Inferior parietal cortex (tissue), 1 donor: ENCODE data around the gene KRT13.
A peak's percentile ranks its signal among the peaks of the same experiment; 100 is the strongest.
"Not testable (repeated sequence)": the region's sequence is repeated elsewhere in the genome, so short reads cannot be mapped to it uniquely, and the experiment has no call there.

ENCODE experiments used
- DNase-seq: peaks from one replicate; pipeline ENCODE4 v3.0.0-alpha.2; 2016; ENCODE audit errors: extremely low spot score

KRT13 gene

DNA sequence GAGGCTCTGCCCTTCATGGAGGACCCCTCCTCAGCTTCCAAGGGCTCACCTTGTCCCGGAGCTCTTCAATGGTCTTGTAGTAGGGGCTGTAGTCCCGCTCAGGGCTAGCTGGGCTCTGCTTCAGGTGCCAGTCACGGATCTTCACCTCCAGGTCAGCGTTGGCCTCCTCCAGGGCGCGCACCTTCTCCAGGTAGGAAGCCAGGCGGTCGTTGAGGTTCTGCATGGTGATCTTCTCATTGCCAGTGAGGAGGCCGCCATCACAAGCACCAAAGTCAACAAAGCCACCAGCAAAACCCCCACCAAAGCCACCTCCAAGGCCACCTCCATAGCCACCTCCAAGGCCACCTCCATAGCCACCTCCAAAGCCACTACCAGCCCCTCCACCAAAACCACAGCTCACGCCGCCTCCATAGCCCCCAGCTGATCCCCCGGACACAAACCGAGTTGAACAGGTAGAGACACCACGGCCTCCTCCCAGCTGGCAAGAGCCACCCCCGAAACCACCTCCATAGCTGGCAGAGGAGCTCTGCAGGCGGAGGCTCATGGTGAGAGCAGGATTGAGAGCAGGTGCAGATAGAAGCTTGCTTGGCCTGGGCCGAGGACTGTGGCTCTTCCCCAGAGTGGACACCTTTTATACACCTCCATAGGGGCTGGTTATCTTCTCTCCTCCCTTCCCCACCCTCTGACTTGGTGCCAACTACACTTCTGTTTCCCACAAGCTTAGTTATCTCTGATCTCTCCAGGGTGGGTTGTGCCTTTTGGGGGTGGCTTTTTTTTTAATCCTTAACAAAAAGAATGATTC, at the start of gene KRT13:
Gene KRT13, minus strand, starts transcription at position 606 of the 802 bp plus-strand sequence. Its CDS starts 62 bp downstream, at position 544.
- DNase-seq, result no peak

DNA sequence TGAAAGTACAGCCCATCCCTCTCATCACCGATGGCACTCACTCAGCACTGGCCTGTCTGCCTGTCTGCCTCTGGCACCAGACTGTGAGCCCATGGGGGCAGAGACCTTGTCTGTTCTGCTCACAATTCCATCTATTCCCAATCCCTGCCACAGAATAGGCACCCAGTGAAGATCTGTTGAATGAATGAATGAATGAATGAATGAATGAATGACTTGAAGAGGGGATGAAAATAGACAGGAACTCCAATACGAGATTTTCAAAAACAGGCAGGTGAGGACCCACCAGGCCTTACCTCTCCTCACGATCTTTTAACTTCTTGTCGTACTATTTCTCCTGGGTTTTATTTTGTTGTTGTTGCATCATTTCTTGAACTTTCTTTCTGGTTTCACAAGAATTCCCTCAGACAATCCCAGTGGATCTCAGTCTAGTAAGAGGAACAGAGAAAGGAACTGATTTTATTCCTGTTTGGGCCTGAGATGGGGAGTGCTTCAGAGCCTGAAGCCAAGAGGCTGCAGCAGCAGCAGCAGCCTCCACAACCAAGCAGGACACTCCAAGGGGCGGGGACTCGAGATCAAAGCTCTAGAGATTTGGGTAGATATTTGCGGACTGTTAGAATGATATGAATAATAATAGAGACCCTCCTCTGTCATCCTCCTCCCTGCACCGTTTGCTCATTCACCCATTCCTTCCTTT, 48.7 kb upstream of the KRT13 start:
- DNase-seq, result no peak

DNA sequence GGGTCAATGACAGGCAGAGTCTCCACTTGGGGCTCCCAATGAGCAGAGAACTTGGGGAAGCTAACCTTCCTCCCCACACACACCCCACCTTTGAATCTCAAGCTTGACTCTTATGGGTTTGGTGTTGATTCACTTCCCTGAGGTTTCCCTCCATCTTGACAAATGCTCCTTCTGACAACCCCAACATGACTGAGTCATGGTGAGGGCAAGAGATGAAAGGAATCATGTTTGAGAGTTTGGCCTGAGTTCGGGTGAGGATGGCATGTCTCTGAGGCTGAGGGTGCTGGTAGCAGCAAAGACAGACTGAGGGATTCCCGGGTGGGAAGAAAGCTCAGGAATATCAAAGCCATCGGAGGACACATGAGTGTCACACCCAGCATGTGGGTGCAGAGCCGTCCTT, 47.8 kb upstream of the KRT13 start:
- DNase-seq, result no peak

DNA sequence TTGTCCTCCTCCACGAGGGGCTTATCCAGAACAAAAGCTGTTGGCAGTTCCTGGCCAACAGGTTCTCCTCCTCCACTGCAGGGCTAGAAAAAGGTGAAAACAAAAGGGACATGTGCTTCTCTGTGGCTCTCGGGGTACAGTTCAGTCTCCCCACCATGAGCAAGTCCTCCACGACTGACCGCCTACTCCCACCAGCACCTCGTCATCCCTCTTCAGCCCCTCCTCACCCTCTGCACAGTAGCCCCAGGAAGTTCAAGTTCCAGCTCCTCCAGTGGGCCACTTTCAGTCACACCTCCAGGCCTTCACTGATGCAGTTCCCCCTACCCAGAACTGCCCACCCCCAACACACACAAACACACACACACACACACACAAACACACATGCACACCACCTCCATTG, 47.0 kb upstream of the KRT13 start:
- no peak for DNase-seq

DNA sequence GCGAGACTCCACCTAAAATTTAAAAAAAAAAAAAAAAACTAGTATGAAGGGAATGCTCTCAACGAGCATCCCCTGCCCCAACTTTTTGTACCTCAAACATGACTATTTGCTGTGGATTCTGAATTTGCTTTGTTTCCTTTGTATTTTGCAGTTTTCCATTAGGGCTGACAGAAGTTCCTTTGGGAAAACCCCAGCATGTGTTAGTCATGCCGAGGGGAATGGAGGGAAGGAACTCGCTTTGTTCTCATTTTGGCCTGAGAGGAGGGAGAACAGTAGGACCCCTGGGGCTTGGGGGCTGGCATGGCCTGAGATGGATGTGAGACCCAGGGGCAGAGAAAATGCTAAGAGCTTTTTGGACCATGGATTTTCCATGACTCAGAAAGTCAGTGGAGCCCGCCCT, 46.0 kb upstream of the KRT13 start:
- no peak for DNase-seq

DNA sequence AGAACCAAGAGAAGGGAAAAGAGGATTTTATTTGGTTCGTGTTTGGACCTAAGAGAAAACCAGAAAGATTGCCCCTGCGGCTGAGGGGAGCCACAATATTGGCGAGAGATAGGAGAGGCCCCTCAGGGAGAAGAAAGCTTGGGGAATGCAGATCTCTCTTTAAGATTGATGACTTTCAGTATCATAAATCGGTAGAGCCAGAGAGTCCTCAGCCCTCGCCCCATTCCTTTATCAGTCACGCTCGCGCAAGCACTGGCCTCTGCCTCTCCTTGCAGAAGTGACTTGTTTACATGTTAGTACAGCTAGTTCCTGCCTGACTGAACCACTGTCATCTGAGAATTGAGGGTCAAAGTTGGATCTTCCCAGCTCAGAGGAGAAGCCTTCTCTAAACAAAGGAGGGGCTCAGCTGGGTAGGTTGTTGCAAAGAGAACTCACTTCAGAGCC, 44.2 kb upstream of the KRT13 start:
- DNase-seq, result no peak

DNA sequence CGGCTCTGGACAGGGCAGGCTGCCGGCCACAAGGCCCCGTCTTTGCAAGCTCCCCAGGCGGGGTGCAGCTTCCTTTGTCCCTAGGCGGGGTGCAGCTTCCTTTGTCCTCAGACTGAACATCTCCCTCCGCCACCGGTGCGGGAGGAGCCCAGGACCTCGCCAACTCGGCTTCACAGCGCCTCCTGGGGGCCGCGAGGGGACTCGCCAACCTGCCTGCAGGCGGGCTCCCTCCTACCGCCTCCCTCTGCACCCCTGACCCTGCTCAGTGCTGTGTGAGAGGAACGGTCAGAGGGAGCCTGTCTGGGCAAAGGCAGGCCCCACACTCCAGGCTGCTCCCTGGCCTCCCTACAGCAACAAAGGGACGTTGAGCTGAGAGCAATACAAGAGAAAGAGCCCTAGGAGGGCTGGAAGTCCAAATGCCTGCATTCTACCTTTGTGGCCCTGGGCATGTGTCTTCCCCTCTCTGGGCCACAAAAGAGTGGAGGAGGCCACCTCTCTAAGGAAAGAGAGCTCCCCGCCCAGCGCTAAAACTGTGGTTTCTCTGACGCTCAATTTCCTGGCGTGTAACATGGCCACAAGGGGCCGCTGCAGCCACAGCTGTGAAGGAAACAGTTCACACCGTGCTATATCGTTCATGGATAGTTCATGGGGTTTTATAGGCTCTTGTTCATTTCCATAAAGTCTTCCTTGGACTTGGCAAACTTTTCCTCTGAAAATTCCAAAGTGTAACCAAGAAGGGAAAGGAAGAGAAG, 43.6 kb upstream of the KRT13 start:
- DNase-seq, result peak; percentile 90

DNA sequence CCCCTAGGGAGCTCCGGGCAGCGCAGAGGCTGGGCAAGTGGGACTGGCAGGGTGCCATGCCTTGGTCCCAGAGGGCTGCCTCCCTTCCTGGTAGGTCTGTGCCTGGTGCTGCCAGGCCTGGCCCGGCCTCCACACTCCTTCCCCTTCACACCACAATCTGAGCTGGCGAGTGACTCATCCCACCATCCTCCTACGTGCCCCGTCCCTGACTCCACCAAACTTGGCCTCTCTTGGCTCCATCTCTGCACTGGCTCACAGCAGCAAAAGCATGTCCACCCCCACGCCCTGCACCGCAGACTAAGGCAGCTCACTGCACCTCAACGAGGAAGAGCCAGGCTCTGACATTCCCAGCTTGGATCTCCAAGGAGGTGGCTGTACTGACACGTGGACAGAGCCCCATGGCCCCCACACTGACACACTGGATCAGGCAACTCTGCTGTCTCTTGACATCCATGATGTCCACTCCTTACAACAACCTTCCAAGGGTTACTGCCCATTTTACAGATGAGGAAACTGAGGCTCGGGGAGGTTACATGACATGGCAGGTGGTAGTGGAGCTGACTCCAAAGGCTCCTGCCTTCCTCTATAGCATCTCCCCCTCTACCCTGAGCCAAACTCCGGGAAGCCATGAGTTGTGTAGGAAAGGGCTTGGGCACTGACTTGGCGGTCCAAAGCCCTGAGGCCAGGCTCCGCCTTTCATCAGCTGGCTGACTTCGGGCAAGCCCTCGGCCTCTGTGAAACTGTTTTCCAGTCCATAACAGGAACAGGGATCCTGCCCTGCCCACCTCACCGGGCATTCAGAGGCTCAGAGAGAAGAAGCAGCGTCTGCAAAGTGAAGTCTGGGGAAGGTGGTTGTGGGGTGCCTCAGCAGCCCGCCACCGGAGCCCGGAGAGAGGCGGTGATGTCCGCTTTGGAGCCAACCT, 42.8 kb upstream of the KRT13 start:
- DNase-seq, result no peak

DNA sequence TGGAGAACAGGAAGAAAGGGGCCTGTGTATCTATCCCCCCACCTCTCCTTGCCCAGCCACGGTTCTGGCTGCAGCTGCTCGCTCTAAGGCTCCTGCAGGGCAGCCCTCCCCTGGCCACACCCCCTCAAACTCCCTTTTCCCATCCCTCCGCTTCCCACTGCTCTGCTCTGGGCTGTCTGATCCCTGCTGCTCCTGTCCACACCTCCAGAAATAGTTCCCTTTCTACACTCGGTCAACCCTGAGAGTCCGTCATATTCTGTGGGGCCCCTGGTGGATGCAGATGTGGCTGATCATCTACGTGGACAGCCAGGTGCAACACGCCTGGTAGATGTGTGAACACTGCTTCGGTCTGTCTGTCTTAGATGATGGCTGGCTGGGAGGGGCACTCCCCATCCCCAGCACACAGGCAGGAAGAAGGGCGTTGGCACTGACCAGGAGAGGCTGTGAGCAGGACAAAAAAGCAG, 42.0 kb upstream of the KRT13 start:
- no peak for DNase-seq

DNA sequence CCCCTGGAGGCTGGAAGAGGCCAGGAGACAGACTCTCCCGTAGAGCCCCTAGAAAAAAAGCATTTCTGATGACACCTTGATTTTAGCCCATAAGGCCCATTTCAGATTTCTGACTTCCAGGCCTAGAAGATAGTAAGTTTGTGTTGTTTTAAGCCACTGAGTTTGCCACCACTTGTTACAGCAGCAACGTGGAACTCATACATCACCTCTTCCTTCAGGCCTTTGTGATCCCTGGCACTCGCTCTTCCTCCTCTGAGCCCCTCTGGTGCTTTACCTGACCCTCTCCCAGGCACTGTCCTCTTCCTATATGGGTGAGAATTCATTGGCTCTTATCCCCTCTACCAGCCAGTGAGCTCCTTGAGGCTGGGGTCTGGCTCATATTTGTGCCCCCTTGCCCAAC, 41.4 kb upstream of the KRT13 start:
- no peak for DNase-seq

DNA sequence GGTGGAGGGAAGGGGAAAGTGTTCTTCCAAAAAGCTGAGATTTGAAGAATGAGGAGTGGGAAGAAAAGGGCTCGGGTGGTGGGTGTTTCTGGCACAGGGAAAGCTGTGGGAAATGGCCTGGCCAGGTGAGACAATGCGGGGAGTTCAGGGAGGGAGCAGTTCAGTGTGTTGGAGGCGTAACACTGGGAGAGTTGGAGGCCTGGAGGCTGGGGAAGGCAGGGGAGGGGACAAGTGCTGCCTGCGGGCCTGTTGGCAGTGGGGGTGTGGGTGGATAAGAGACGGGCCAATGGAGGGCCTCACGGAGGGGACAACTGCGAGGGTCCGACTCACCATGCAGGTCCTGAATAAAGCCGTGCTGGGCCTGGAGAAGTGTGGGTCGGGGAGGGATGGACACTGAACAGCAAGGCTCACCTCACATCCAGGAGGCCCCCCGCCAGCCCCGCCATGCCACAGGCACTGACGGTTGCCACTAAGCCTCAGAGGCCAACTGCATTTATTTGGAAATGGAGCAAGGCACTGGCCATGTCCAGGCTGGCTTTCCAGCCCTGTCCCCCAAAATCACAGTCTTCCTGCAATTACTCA, 40.5 kb upstream of the KRT13 start:
- DNase-seq, result no peak

DNA sequence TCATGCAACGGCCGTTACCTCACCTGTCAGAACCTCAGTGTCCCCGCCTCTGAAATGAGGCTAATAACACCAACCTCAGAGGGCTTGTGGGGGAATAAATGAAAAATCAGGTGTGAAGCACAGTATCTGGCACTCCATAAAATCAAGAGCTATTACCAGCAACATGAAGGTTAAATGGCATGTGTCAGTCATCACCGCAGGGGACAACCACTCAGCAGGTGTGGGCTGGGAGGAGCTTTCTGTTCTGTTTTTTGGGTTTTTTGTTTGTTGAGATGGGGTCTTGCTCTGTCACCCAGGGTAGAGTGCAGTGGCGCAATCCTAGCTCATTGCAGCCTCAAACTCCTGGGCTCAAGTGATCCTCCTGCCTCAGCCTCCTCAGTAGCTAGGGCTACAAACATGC, 39.5 kb upstream of the KRT13 start:
- no peak for DNase-seq

DNA sequence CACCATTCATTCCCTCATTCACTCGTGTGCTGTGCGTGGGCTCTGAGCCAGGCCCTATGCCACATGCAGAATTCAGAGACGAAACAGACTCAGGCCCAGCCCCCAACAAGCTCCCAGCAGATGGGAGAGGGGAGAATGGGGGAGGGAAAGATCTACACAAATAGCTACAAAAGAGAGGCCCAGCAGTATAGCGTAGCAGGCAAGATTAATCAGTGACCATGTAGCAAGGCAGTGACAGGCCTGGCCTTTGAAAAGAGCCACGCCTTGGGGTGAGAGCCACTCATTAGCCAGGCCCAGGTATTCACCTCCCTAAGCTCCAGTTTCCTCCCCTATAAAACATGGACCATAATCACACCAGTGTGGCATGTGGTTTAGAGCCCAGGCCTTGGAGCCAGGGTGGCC, 39.1 kb upstream of the KRT13 start:
- DNase-seq, result no peak

DNA sequence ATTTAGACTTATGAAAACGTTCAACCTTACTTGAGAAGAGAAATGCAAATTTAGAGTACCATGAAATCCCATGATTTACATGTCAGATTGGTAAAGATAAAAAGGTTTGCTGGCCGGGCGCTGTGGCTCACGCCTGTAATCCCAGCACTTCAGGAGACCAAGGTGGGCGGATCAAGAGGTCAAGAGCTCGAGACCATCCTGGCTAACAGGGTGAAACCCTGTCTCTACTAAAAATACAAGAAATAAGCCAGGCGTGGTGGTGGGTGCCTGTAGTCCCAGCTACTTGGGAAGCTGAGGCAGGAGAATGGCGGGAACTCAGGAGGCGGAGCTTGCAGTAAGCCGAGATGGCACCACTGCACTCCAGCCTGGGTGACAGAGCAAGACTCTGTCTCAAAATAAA, 37.4 kb upstream of the KRT13 start:
- not testable (repeated sequence) for DNase-seq

DNA sequence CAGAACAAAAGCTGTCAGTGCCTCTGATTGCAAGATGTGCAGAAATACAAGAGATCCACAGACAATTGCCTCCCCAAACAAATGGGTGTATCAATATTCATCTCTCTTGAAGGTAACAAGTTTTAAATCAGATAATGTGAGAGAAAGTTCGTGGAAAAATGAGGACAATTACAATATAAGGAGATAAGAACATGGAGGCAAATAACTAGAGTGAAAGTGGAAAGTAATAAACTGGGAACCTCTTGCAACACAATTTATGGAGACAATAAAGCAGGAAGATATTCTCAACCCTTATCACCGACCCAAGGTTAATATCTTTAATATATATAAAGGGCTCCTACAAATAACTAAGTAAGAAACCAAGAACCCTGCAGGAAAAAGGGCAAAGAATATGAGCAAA, 36.9 kb upstream of the KRT13 start:
- DNase-seq, result no peak

DNA sequence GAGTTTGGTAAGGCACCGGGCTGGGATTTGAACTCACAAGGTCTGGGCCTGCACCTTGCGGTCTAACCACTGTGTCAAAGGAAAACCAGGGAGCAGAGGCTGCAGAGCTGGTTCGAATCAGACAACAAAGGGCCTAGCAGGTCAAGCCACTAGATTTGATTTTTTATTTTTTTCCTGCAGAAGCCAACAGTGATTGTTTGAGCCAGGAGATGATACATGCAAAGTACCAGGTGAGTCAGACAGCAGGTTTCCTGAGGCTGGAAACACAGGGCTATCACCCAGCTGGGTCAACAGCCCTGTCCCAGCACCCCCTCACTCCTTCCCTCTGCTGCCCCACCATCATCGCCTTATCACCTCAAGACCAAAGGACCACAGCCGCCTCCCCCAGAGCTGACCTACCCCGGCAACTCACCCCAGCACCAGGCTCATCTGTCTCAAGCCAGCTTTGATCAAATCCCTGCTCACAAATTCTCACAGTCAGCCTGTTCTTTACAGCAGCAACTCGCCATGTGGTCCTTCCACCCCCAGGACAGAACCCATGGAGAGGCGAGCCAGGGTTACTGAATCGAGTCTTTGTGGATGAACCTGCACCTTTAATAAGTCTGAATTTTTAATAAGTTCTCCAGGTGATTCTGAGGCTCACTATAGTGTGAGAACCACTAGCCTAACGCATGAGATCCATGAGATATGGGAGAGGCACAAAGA, 35.7 kb upstream of the KRT13 start:
- no peak for DNase-seq

DNA sequence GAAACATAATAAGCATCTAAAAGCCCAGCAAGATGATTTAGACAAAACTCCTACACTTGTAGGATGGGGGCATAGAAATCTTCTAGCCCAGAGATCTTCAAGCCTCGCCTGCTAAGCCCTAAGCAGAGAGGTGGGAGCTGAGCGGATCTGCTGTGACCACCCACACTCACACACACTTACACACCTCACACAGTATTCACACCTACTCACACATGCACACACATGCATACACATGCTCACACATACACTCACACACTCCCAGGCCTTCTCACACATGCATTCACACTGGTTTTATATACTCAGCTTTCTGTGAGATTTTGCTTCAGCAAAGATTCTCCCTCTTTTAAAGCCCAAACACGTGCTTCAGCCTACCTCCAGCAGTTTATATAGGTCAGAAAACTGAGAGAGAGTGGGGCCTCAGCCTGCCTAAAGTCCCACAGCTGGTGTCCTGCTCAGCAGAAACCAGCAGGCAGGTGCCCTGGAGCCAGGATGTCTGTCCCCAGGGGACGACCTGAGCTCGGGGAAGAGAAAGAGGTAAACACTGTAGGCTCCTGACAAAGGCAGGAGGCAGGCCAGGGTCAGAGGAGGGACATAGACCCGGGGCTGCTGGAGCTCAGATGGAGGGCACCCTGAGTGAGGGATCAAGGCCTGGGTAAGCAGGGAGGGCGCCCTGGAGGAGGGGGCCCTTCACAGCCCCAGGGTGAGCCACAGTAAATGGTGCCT, 34.7 kb upstream of the KRT13 start:
- DNase-seq, result no peak

DNA sequence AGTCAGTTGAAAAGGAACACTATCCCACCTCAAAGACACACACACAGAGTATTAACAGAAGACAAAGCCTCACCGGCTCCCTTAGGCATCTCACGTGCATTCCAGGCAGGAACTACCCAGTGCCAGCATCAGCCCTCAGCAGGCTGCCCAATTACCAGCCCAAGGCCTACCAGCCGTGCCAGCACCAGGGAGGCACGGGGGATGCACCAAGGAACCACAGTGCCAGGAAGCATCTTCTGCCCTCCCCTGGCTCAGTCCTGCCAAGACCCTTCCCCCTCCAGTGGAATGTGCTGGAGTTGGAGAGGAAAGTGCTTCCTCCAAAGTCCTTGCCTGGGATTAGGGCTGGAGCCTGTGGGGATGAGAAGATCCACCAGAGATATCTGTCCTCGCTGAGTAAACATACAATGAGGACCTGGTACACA, 33.7 kb upstream of the KRT13 start:
- no peak for DNase-seq

DNA sequence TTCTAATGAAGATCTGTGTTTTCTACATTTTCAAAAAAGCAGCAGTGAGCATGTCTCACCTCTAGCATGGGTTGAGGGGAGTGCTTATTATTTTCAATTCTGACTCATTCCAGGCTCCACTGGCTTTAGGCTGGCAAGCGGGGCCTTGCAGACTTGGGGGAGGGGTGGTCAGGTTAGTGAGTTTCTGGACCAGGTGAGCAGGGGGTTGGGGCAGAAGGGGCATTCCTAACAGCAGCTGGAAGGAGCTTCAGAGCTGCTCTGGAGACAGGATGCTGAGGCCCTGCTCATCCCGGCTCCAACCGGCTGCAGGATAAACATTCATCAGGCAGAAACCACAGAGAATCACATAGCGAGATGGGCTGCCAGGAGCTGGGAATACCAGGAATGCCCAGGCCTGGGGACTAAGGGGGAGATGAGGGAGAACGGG, 33.2 kb upstream of the KRT13 start:
- DNase-seq, result no peak

DNA sequence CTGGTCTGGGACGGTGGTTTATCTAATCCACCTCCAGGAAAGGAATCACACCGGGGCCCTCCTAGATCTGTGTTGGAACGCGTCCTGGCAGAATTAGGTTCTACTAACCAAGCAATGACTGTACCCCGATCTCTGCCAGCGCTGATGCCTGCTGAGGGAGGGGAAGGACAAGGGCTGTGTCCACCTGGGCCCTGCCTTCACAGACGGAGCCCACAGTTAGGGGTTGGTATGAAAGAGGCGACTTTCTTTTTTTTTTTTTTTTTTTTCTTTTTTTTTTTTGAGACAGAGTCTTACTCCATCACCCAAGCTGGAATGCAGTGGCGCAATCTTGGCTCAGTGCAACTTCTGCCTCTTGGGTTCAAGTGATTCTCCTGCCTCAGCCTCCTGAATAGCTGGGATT, 32.6 kb upstream of the KRT13 start:
- no peak for DNase-seq
